Stimulated activated CD4-positive, alpha-beta T cell treated with anti-CD3 and anti-CD28 coated beads, TNF-alpha, amount 100 ng/mL, for 24 hours (primary cell): ENCODE results near the gene TRAF3IP3.
A peak's percentile ranks its signal among the peaks of the same experiment; 100 is the strongest.
"Not testable (repeated sequence)": the region's sequence is repeated elsewhere in the genome, so short reads cannot be mapped to it uniquely, and the experiment has no call there.

Source experiments
- DNase-seq, 3 experiments: peaks; one replicate each; pipeline ENCODE4 v3.0.0-alpha.2; 2020; ENCODE audit warnings: low read depth in 3 of 3

Gene TRAF3IP3

GRCh38 chr1:209769171-209769904 is 13.5 kb downstream of the TRAF3IP3 start:
- peak; percentile 54 to 79 (median 63) for DNase-seq

GRCh38 chr1:209769971-209770370 is 14.1 kb downstream of the TRAF3IP3 start:
- DNase-seq = no peak

GRCh38 chr1:209770636-209771415 is 15.0 kb downstream of the TRAF3IP3 start:
- DNase-seq = no peak

GRCh38 chr1:209772126-209772525 is 16.3 kb downstream of the TRAF3IP3 start:
- no peak for DNase-seq

- no peak for DNase-seq
These were observed 18.7 kb downstream of the TRAF3IP3 start for GRCh38 chr1:209774592-209774991.

- DNase-seq = no peak
These were observed 19.8 kb downstream of the TRAF3IP3 start for GRCh38 chr1:209775678-209776077.

GRCh38 chr1:209777587-209777986 is 21.7 kb downstream of the TRAF3IP3 start:
- no peak for DNase-seq

- no peak for DNase-seq
These were observed 22.2 kb downstream of the TRAF3IP3 start for GRCh38 chr1:209778102-209778501.

GRCh38 chr1:209780268-209780667 is 24.4 kb downstream of the TRAF3IP3 start:
- no peak for DNase-seq

GRCh38 chr1:209783386-209783785 is 27.5 kb downstream of the TRAF3IP3 start:
- DNase-seq = no peak

GRCh38 chr1:209784265-209785169 is 28.7 kb downstream of the TRAF3IP3 start, which contains the start of gene C1orf74:
Gene C1orf74, minus strand, starts transcription at chr1:209784559. Its CDS starts 925 bp downstream, at chr1:209783634.
- DNase-seq = peak; percentile 99 to 100 (median 100)

- DNase-seq = no peak
These were observed 29.7 kb downstream of the TRAF3IP3 start for GRCh38 chr1:209785592-209785991.

GRCh38 chr1:209786146-209786545 is 30.3 kb downstream of the TRAF3IP3 start:
- DNase-seq = no peak

GRCh38 chr1:209787551-209787950 is 31.7 kb downstream of the TRAF3IP3 start:
- DNase-seq = no peak

- no peak for DNase-seq
These were observed 33.4 kb downstream of the TRAF3IP3 start for GRCh38 chr1:209789245-209789644.

- DNase-seq = no peak
These were observed 34.7 kb downstream of the TRAF3IP3 start for GRCh38 chr1:209790286-209791193.

GRCh38 chr1:209791920-209792319 is 36.1 kb downstream of the TRAF3IP3 start:
- DNase-seq = no peak

- DNase-seq = not testable (repeated sequence)
These were observed 37.9 kb downstream of the TRAF3IP3 start for GRCh38 chr1:209793711-209794110.

GRCh38 chr1:209797978-209798639 is 42.3 kb downstream of the TRAF3IP3 start:
- DNase-seq = no peak
